K562 (cell line): ENCODE data around the gene USP5. TPM values are rescaled to one million over a fixed set of nuclear protein-coding genes. Genes with fewer than 3 reads are reported as not detected.
A peak's percentile ranks its signal among the peaks of the same experiment; 100 is the strongest.

Experiments
- E2F3 ChIP-seq: fragments of 250-450 bp; sonication (Bioruptor Pico); IDR thresholded peaks from 2 replicates; pipeline ENCODE4 v1.4.0; 2020; ENCODE audit warnings: mild to moderate bottlenecking
- GTF2F1 ChIP-seq: IDR thresholded peaks from 2 replicates; pipeline ENCODE4 v1.6.1; 2011; ENCODE audit warnings: low read depth, low read length, improper control_type of control experiment
- HEY1 ChIP-seq: fragments of 250-450 bp; sonication (Bioruptor Pico); IDR thresholded peaks from 2 replicates; pipeline ENCODE4 v1.5.0; 2020; ENCODE audit warnings: mild to moderate bottlenecking, moderate library complexity, borderline replicate concordance
- MYC ChIP-seq, 2 experiments: fragments of 250-450 bp in 1 of 2; sonication (Bioruptor Pico) in 1 of 2; IDR thresholded peaks; 2 replicates each; pipeline versions ENCODE4 v1.5.1 to v1.6.1; 2012 to 2021; ENCODE audit warnings: low read depth in 2 of 2, borderline replicate concordance in 1 of 2, improper control_type of control experiment in 1 of 2, low read length in 1 of 2, mild to moderate bottlenecking in 1 of 2, moderate library complexity in 1 of 2
- SIN3B ChIP-seq: fragments of 450-650 bp; IDR thresholded peaks from 2 replicates; pipeline ENCODE4 v1.6.1; 2017; ENCODE audit warnings: low read depth, mild to moderate bottlenecking, moderate library complexity
- SNRNP70 ChIP-seq: fragments of 200-400 bp; formaldehyde crosslinking; optimal IDR thresholded peaks from 2 replicates; pipeline ENCODE3; 2017; ENCODE audit warnings: low read depth, low read length
- ZBTB1 ChIP-seq: sonication (generic); formaldehyde crosslinking; IDR thresholded peaks from 2 replicates; pipeline ENCODE4 v1.8.1; 2023; ENCODE audit warnings: missing genetic modification reagents, low read depth, mild to moderate bottlenecking, borderline replicate concordance
- ZNF274 ChIP-seq: IDR thresholded peaks from 2 replicates; pipeline ENCODE4 v1.6.1; 2011; ENCODE audit warnings: low read depth, mild to moderate bottlenecking, low read length, moderate library complexity, borderline replicate concordance
- polyA plus RNA-seq, 8 experiments: library from polyadenylated mRNA; depleted of rRNA in 4 of 8; stranded (reverse) in 5 of 8; unstranded in 3 of 8; fragments of >200 nt; fragmentation: Nextera tagmentation in 2 of 8; fragmentation: Illumina TruSeq in 1 of 8; extraction: Ambion mirVana in 2 of 8; extraction: Trizol in 1 of 8; gene quantifications; 2 replicates each; pipeline versions ENCODE4 v1.2.1 to v1.2.3, GENCODE V29; 2011 to 2014; ENCODE audit warnings: inconsistent platforms in 1 of 8, missing spikeins in 1 of 8
- total RNA-seq, 7 experiments: library from RNA; depleted of rRNA in 6 of 7; stranded (reverse); fragments of >200 nt in 6 of 7; fragmentation: Illumina TruSeq in 2 of 7; extraction: Trizol in 2 of 7; gene quantifications; 2 replicates each; pipeline versions ENCODE4 v1.2.1 to v1.2.3, GENCODE V29; 2011 to 2021; ENCODE audit warnings: low replicate concordance in 1 of 7
- TF ChIP-seq, protein P1 (sequence below): fragments of 450-650 bp; formaldehyde crosslinking; IDR thresholded peaks from 2 replicates; pipeline ENCODE4 v1.4.0; 2020; ENCODE audit warnings: mild to moderate bottlenecking
- TF ChIP-seq, protein P2 (sequence below), 2 experiments: IDR thresholded peaks; 2 replicates each; pipeline ENCODE4 v1.6.1; 2012; ENCODE audit warnings: improper control_type of control experiment in 2 of 2, low read depth in 2 of 2, low read length in 2 of 2, borderline replicate concordance in 1 of 2
- TF ChIP-seq, protein P3 (sequence below): fragments of 450-650 bp; IDR thresholded peaks from 2 replicates; pipeline ENCODE4 v1.6.1; 2016; ENCODE audit warnings: borderline replicate concordance
- TF ChIP-seq, protein P4 (sequence below): fragments of 450-650 bp; IDR thresholded peaks from 2 replicates; pipeline ENCODE4 v1.6.1; 2014; ENCODE audit warnings: low read depth, mild to moderate bottlenecking, moderate library complexity, borderline replicate concordance
- TF ChIP-seq, protein P5 (sequence below): sonication (generic); formaldehyde crosslinking; IDR thresholded peaks from 2 replicates; pipeline ENCODE4 v1.8.0; 2022; ENCODE audit warnings: missing genetic modification reagents, mild to moderate bottlenecking, borderline replicate concordance
- TF ChIP-seq, protein P6 (sequence below): sonication (generic); formaldehyde crosslinking; IDR thresholded peaks from 2 replicates; pipeline ENCODE4 v1.8.1; 2023; ENCODE audit warnings: mild to moderate bottlenecking, missing genetic modification reagents

USP5 gene
- total and polyA plus RNA-seq, 9 of the 15 experiments (the other 6 are each of a cell fraction or from before 2014, with no cell fraction given) = 1.4 to 107 (median 48.6) TPM

DNA sequence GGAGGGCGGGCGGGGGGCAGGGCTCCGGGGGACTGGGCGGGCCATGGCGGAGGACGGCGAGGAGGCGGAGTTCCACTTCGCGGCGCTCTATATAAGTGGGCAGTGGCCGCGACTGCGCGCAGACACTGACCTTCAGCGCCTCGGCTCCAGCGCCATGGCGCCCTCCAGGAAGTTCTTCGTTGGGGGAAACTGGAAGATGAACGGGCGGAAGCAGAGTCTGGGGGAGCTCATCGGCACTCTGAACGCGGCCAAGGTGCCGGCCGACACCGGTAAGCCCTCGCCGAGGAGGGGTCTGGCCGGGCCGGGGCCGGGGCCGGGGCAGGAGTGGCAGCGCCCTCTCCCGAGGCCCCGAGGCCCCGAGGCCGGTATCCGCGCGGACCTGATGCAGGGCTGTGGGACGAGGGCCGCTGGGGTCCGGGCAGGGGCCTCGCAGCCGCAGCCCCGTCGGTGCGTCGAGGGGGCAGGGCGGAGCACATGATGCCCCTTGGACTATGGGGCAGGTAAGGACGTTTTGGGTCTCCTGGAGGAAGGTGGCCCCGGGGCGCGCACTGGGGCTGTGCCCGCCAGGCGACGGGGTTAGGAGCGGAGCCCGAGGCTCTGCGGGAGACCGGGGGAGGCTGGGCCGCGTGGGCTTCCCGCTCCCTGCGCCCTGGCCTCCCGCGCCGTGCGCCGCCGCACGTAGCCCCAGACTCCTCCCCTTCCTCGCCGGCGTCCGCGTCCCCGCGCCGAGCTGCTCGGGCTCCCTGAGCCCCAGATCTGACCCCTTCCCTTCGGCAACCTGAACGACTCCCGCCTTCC lies 15.7 kb downstream of the USP5 start, which contains the start of gene TPI1 (continued):
- TF ChIP-seq, protein P1, sequence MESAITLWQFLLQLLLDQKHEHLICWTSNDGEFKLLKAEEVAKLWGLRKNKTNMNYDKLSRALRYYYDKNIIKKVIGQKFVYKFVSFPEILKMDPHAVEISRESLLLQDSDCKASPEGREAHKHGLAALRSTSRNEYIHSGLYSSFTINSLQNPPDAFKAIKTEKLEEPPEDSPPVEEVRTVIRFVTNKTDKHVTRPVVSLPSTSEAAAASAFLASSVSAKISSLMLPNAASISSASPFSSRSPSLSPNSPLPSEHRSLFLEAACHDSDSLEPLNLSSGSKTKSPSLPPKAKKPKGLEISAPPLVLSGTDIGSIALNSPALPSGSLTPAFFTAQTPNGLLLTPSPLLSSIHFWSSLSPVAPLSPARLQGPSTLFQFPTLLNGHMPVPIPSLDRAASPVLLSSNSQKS (CRISPR knock-in tag) = no peak
- TF ChIP-seq MYC (IDR thresholded peaks at IDR 0.05; ENCODE audit: low read depth, low read length) (no peak; the same call in none of the 2 replicates), MYC (CRISPR knock-in tag; IDR thresholded peaks at IDR 0.05; ENCODE audit: borderline replicate concordance, low read depth) (no peak), SNRNP70 (no peak), SIN3B (no peak), ZBTB1 (CRISPR knock-in tag) (no peak), GTF2F1 (peak; percentile 58; the same call in 1 of the 2 replicates), ZNF274 (peak; percentile 43; the same call in 1 of the 2 replicates), HEY1 (no peak), E2F3 (no peak)
- TF ChIP-seq, protein P2, sequence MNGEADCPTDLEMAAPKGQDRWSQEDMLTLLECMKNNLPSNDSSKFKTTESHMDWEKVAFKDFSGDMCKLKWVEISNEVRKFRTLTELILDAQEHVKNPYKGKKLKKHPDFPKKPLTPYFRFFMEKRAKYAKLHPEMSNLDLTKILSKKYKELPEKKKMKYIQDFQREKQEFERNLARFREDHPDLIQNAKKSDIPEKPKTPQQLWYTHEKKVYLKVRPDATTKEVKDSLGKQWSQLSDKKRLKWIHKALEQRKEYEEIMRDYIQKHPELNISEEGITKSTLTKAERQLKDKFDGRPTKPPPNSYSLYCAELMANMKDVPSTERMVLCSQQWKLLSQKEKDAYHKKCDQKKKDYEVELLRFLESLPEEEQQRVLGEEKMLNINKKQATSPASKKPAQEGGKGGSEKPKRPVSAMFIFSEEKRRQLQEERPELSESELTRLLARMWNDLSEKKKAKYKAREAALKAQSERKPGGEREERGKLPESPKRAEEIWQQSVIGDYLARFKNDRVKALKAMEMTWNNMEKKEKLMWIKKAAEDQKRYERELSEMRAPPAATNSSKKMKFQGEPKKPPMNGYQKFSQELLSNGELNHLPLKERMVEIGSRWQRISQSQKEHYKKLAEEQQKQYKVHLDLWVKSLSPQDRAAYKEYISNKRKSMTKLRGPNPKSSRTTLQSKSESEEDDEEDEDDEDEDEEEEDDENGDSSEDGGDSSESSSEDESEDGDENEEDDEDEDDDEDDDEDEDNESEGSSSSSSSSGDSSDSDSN (IDR thresholded peaks at IDR 0.05; ENCODE audit: borderline replicate concordance in 1 of 2, low read depth in 2 of 2, low read length in 2 of 2) = no peak
- TF ChIP-seq, protein P3, sequence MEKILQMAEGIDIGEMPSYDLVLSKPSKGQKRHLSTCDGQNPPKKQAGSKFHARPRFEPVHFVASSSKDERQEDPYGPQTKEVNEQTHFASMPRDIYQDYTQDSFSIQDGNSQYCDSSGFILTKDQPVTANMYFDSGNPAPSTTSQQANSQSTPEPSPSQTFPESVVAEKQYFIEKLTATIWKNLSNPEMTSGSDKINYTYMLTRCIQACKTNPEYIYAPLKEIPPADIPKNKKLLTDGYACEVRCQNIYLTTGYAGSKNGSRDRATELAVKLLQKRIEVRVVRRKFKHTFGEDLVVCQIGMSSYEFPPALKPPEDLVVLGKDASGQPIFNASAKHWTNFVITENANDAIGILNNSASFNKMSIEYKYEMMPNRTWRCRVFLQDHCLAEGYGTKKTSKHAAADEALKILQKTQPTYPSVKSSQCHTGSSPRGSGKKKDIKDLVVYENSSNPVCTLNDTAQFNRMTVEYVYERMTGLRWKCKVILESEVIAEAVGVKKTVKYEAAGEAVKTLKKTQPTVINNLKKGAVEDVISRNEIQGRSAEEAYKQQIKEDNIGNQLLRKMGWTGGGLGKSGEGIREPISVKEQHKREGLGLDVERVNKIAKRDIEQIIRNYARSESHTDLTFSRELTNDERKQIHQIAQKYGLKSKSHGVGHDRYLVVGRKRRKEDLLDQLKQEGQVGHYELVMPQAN = no peak
- TF ChIP-seq, protein P4, sequence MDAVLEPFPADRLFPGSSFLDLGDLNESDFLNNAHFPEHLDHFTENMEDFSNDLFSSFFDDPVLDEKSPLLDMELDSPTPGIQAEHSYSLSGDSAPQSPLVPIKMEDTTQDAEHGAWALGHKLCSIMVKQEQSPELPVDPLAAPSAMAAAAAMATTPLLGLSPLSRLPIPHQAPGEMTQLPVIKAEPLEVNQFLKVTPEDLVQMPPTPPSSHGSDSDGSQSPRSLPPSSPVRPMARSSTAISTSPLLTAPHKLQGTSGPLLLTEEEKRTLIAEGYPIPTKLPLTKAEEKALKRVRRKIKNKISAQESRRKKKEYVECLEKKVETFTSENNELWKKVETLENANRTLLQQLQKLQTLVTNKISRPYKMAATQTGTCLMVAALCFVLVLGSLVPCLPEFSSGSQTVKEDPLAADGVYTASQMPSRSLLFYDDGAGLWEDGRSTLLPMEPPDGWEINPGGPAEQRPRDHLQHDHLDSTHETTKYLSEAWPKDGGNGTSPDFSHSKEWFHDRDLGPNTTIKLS = no peak
- TF ChIP-seq, protein P5, sequence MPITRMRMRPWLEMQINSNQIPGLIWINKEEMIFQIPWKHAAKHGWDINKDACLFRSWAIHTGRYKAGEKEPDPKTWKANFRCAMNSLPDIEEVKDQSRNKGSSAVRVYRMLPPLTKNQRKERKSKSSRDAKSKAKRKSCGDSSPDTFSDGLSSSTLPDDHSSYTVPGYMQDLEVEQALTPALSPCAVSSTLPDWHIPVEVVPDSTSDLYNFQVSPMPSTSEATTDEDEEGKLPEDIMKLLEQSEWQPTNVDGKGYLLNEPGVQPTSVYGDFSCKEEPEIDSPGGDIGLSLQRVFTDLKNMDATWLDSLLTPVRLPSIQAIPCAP = no peak
- TF ChIP-seq, protein P6, sequence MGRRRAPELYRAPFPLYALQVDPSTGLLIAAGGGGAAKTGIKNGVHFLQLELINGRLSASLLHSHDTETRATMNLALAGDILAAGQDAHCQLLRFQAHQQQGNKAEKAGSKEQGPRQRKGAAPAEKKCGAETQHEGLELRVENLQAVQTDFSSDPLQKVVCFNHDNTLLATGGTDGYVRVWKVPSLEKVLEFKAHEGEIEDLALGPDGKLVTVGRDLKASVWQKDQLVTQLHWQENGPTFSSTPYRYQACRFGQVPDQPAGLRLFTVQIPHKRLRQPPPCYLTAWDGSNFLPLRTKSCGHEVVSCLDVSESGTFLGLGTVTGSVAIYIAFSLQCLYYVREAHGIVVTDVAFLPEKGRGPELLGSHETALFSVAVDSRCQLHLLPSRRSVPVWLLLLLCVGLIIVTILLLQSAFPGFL (CRISPR knock-in tag) = no peak
